Stimulated activated CD4-positive, alpha-beta T cell treated with anti-CD3 and anti-CD28 coated beads, Interleukin-15, amount 100 ng/mL, for 24 hours (primary cell): ENCODE measurements around the gene GALR3.
"Not testable (repeated sequence)": the region's sequence is repeated elsewhere in the genome, so short reads cannot be mapped to it uniquely, and the experiment has no call there.

ENCODE experiments used
- DNase-seq: peaks from one replicate; pipeline ENCODE4 v3.0.0-alpha.2; 2020

GALR3 gene, protein sequence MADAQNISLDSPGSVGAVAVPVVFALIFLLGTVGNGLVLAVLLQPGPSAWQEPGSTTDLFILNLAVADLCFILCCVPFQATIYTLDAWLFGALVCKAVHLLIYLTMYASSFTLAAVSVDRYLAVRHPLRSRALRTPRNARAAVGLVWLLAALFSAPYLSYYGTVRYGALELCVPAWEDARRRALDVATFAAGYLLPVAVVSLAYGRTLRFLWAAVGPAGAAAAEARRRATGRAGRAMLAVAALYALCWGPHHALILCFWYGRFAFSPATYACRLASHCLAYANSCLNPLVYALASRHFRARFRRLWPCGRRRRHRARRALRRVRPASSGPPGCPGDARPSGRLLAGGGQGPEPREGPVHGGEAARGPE

GRCh38 chr22:37823134-37823985 lies at the start of gene GALR3:
Gene GALR3, plus strand, starts transcription at chr22:37823382. Its CDS starts 25 bp downstream, at chr22:37823407.
- no peak for DNase-seq

DNA sequence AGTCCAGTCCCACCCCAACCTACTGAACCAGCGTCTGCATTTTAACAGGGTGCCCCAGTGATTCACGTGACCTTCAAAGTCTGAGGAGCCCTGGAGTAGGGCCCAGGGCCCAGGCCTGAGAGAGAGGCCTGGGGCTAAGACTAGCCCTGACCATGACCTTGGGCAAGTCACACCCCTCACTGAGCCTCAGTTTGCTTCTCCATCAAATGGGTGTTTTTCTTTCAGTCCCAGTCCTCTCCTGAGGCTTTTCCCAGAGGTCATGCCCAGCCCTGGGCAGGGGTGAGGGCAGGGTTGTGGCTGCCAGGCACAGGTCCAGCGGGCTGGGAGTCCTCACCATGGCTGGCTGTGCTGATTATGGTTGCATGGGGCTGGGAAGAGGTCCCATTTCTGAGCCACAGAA lies 48.5 kb upstream of the GALR3 start:
- DNase-seq, result no peak

DNA sequence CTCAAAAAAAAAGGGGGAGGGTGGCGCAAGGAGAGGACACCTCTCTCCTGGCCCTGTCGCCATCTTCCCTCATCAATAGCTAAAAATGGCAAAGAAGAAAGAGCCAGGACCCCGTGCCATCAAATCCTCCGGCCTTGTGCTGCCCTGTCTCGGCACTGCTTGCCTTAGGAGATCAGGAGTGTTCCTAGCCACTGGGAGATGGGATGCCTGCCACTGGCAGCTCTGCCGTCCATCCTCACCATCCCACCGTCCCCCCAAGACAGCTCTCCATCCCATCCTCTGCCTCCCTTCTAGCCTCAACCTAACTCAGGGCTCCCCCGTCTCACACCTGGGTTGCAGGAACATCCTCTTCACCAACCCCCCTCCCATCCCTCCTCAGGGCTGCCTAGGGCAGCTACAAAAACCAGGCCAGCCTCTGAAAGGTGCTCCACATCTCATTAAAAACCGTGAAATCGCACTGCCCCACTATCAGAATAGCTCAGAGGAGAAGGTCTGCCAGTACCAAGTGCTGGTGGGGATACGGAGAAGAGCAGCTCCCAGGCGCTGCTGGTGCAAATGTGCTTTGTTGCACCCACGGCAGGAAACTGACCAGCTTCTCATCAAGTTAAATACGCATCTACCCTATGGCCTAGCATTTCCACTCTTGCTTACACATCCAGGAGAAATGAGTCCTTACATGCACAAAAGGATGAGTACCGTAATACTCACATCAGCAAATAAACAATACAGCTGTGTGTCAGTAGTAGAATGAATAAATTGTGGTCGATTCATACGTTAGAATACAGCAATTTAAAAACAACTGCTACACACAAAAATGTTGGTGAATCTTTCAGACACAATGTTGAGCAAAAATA lies 47.2 kb upstream of the GALR3 start:
- DNase-seq, result no peak

- DNase-seq, result no peak
Observed at GRCh38 chr22:37776639-37777005, 46.6 kb upstream of the GALR3 start.

DNA sequence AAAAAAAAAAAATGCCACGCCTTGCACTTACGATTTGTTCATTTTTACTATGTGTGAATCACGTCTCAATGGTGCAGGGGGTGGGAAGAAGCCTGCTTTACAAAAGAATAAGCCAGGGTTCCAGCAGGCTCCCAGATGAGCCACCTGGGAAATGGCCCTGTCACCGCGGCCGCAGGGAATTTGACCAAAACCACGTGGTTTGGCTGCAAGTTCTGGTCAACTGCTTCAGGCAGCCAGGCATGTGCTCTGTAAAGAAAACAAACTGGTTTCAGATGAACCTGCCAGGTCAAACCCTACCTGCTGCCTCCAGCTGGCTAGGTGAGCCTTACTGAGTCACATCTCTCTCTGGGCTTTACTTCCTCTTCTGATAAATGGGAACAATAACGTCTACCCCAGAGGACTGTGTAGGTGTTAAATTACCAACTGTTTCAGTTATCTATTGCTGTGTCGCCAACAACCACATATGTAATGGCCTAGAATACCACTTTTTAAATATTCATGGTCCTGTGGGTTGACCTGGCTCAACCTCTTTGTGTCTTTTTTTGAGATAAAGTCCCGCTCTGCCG lies 46.0 kb upstream of the GALR3 start:
- no peak for DNase-seq

DNA sequence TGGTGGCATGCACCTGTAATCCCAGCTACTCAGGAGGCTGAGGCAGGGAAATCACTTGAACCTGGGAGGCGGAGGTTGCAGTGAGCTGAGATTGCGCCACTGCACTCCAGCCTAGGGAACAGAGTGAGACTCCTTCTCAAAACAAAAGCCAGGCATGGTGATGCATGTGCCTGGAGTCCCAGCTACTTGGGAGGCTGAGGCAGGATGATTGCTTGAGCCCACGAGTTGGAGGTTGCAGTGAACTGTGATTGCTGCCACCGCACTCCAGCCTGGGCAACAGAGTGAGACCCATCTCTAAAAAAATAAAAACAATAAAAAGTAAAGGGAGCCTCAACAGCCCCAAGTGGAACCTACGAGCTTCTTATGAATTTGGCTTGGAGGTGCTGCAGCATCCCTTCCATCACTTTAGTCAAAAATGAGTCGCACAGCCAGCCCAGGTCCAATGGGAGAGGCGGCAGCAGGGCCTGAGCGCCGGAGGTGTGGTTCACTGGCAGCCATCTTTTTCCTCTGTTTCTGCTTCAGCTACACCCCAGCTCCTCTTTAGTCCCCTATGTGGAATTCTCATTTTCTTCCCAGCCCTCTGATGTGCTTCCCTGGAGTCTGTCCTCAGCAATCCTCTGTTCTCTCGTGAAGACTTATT lies 44.7 kb upstream of the GALR3 start:
- no peak for DNase-seq

DNA sequence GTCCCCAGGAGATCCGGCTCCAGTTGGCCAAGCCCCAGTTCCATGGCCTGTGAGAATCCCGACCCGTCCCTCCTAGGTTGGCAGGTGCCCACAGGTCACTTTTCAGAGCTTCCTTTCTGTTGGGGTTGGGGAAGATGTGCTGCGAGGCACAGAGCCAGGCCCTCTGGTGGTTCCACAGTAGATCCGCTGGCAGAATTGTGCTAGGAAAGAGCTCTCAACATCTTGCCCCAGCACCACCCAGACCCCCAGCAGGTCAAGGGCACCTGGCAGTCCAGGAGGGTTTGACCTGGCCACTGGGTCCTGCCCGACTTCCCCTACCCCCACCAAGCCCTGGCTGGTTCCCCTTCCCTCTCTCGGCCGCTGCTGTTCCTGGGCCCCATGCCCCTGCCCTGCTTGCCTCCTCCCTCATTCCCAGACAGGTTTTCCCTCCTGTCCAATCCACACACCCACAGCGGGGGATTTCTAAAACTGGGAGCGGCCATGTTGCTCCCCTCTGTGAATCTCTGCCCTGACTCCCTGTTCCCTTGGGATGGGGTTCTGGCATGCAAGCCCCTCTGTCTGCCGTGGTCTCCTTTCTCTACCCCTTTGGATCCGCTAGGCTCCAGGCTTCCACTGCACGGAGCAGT lies 41.6 kb upstream of the GALR3 start:
- DNase-seq, result no peak

- no peak for DNase-seq
Observed at GRCh38 chr22:37782340-37783168, 40.6 kb upstream of the GALR3 start.

GRCh38 chr22:37784829-37785495 lies 38.2 kb upstream of the GALR3 start:
- no peak for DNase-seq

DNA sequence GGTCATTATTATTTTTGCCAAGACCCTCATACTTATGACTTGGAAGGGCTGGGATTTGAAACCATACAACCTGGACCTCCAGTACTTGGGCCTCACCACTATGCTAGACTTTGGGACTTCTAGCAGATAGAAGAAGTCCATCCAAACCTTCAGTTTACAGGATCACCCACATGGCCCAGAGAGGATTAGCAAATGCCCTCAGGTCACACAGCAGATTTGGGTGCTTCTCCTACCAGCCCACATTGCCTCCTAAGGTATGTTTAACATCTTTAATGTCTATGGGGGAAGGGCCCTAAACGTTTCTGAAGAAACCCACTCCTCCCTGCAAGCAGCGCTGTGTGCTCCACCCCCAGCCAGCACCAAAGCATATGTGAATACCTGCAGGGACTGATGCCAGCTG lies 32.9 kb upstream of the GALR3 start:
- DNase-seq, result no peak

DNA sequence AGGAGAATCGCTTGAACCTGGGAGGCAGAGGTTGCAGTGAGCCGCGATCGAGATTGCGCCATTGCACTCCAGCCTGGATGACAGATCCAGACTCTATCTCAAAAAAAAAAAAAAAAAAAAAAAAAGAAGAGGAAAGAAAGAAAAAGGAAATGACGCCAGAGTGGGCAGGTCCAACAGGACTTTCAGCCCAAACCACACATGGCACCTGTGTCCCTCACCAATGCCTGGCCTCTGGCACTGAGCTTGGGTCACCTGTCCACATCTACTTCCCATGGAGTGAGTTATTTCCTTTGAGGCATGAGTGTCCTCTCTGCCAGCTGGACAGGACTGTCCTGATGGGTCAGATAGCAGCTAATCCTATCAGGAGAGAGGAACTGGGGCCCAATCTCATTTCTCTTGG lies 30.7 kb upstream of the GALR3 start:
- no peak for DNase-seq

DNA sequence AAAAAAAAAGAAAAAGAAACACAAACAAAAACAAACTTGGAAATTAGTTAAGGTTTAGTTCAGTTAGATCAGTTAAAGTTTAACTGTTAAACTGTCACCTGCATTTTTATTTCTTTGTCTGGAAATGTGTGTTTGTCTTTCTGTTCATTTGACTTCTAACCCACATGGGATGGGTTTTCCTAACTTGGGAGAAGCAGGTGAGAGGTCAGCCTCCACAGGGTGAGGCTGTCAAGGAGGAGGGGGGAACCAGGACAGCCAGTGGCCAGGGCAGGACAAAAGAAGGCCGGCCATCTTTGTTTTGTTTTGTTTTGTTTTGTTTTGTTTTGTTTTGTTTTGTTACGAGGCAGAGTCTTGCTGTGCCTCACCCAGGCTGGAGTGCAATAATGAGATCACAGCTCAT lies 28.8 kb upstream of the GALR3 start:
- no peak for DNase-seq

DNA sequence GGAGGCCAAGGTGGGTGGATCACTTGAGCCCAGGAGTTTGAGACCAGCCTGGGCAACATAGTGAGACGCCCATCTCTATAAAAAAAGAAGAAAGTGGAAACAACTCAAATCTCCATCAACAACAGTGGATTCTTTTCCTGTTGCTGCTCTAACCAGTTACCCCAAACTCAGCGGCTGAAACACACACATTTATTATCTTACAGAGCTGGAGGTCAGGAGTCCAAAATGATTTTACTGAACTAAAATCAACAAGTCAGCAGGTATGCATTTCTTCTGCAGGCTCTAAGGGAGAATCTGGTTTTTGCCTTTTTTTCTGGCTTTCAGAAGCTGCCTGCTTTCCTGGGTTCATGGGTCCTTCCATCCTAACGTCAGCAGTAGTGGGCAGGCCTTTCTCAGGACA lies 27.1 kb upstream of the GALR3 start:
- no peak for DNase-seq

DNA sequence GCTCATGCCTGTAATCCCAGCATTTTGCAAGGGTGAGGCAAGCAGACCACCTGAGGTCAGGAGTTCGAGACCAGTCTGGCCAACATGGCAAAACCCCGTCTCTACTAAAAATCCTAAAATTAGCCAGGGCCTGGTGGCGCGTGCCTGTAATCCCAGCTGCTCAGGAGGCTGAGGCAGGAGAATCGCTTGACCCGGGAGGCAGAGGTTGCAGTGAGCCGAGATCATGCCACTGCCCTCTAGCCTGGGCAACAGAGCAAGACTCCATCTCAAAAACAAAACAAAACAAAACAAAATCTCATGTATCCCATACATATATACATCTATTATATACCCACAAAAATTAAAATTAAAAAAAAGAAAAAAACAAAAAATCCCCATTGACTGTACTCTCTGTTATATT lies 25.9 kb upstream of the GALR3 start:
- DNase-seq, result not testable (repeated sequence)

DNA sequence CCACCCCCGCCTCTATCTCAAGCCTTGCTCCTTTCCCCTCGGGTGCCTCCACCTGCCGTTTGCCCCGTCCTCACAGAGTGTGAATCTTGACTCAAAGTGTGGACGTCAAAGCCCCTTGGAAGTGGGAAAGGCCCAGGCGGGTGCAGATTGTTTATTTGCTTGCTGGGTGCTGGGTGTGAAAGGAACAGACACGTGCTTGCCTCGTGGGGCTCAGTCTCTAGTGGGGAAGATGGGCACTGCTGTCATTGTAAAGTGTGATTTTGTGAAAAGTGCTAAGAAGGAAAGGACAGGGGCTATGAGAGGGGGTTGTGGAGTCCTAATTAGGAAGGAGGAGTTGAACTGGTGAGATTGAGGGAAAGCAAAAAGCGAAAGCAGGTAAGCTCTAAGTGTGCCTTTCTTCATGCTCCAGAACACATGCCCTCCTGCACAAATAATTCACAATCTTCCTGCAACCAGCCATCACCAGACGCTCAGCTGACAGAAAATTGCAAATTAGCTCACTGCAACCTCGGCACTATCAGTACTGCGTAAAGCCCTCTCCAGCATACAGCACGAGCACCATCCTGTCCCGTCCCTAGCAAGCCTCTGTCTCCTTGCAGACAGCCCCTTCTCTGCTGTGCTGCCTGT lies 25.2 kb upstream of the GALR3 start:
- DNase-seq, result no peak

DNA sequence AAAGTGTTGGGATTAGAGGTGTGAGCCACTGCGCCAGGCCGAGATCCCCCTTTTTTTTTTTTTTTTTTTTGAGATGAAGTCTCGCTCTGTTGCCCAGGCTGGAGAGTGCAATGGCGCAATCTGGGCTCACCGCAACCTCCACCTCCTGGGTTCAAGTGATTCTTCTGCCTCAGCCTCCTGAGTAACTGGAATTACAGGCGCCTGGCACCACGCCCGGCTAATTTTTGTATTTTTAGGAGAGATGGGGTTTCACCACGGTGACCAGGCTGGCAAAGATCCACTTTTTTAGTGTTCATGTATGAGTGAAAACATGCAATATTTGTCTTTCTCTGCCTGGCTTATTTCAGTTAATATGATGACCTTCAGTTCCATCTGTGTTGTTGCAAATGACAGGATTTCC lies 23.2 kb upstream of the GALR3 start:
- not testable (repeated sequence) for DNase-seq

GRCh38 chr22:37801946-37802309 lies 21.3 kb upstream of the GALR3 start:
- DNase-seq, result no peak

GRCh38 chr22:37802310-37803194 lies 20.6 kb upstream of the GALR3 start:
- DNase-seq, result peak; percentile 48

DNA sequence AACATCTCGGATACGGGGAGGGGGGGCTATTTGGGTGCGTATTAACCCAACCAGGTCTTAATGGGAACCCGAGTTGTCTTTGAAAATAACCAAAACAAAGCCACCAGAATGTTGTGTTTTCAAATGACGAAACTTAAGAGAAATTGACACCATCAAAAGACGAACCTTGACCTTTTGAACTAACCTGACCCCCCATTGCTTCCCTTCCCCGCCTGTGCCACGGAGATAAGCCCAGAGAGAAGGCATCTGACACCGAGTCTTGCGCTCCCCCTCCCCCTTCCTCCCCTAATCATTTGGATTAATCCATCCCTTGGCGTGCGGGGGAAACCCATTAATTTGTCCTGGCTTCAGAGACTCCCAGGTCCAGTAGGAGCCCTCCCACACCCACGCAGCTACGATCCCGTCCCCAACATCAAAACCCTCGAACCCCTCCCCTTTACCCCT lies 20.0 kb upstream of the GALR3 start:
- no peak for DNase-seq
